ENCODE results near the gene SPP2.

GRCh38 chr2:234116010-234116409 lies 65.5 kb downstream of the SPP2 start:
- TF ChIP-seq CTCF (conservative IDR thresholded peaks at IDR 0.05) (no peak), ZFX (IDR thresholded peaks at IDR 0.05) (no peak)
